ENCODE data around the gene WDR89. TPM values are rescaled to one million over a fixed set of nuclear protein-coding genes. Genes with fewer than 3 reads are reported as not detected.

WDR89 gene
- polyA plus RNA-seq, 1 of the 3 experiments (the other 2 are of a cell fraction), result 2.6 TPM

DNA sequence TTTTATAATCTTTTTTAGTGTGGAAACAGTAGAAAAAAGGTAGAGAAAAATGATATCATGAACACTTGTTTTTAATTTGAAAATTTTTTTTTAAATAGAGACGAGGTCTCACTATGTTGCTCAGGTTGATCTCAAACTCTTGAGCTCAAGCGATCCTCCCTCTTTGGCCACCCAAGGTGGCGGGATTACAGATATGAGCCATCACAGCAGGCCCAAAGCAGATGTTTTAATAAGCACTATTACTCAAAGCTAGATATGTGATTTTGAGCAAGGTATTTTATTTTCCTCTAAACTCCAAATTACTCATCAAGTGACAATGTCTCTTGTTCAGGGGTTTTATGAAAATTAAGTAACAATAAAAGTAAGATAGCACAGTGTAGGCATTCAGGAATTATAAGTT lies 10.7 kb upstream of the WDR89 start:
- H3K4me3 ChIP-seq (ENCODE audit: low read depth in 2 of 2, low read length in 1 of 2), result no peak overlapping the region
- DNase-seq, result no peak
- H3K27ac ChIP-seq (ENCODE audit: low read depth in 2 of 2, low read length in 1 of 2), result no peak overlapping the region
- no peaks in the 10 kb centered on the region for H3K79me2 ChIP-seq (ENCODE audit: insufficient read depth)
- 93% methylated on average over 3 of the region's 3 CpGs for whole genome bisulfite sequencing (ENCODE audit: low lambda C conversion rate)
- H2AFZ ChIP-seq (ENCODE audit: low read depth), result no peak overlapping the region
- peaks cover 5% of the 10 kb centered on the region for H3F3A ChIP-seq (replicated peaks; ENCODE audit: insufficient read depth)
- ChIA-PET POLR2A (no interaction called here), CTCF (interaction anchor here (1.3 kb wide), 1 partner anchor 10 kb away, joined by 4 read pairs; no protein-coding TSS in a partner anchor)
- H4K20me1 ChIP-seq (ENCODE audit: insufficient read depth), result no peaks in the 10 kb centered on the region
- no peaks in the 10 kb centered on the region for H3K36me3 ChIP-seq (replicated peaks in 1 of 2; ENCODE audit: control insufficient read depth in 1 of 2, insufficient read depth in 2 of 2, low read length in 1 of 2)
- H3K27me3 ChIP-seq (ENCODE audit: insufficient read depth), result no peaks in the 10 kb centered on the region
- H3K9me2 ChIP-seq, result no peaks in the 10 kb centered on the region
- no peaks in the 10 kb centered on the region for H3K9me3 ChIP-seq
- H3K9ac ChIP-seq, result no peak overlapping the region
- no peak for TF ChIP-seq GATA2 (CRISPR knock-in tag; IDR thresholded peaks at IDR 0.05)
- TF ChIP-seq, protein P1, sequence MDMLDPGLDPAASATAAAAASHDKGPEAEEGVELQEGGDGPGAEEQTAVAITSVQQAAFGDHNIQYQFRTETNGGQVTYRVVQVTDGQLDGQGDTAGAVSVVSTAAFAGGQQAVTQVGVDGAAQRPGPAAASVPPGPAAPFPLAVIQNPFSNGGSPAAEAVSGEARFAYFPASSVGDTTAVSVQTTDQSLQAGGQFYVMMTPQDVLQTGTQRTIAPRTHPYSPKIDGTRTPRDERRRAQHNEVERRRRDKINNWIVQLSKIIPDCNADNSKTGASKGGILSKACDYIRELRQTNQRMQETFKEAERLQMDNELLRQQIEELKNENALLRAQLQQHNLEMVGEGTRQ (IDR thresholded peaks at IDR 0.05; ENCODE audit: borderline replicate concordance, low read depth, low read length), result no peak
- TF ChIP-seq SMC3 (IDR thresholded peaks at IDR 0.05; ENCODE audit: low read depth, low read length), result no peak
- TF ChIP-seq EP300 (IDR thresholded peaks at IDR 0.05; ENCODE audit: borderline replicate concordance in 1 of 2, low read depth in 1 of 2, low read length in 1 of 2), result no peak
- TF ChIP-seq, protein P2, sequence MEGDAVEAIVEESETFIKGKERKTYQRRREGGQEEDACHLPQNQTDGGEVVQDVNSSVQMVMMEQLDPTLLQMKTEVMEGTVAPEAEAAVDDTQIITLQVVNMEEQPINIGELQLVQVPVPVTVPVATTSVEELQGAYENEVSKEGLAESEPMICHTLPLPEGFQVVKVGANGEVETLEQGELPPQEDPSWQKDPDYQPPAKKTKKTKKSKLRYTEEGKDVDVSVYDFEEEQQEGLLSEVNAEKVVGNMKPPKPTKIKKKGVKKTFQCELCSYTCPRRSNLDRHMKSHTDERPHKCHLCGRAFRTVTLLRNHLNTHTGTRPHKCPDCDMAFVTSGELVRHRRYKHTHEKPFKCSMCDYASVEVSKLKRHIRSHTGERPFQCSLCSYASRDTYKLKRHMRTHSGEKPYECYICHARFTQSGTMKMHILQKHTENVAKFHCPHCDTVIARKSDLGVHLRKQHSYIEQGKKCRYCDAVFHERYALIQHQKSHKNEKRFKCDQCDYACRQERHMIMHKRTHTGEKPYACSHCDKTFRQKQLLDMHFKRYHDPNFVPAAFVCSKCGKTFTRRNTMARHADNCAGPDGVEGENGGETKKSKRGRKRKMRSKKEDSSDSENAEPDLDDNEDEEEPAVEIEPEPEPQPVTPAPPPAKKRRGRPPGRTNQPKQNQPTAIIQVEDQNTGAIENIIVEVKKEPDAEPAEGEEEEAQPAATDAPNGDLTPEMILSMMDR (IDR thresholded peaks at IDR 0.05), result no peak
- no peak for TF ChIP-seq FOXJ3 (CRISPR knock-in tag; IDR thresholded peaks at IDR 0.05)
- TF ChIP-seq MEF2A (IDR thresholded peaks at IDR 0.05; ENCODE audit: borderline replicate concordance, low read depth), result no peak
- TF ChIP-seq, protein P3, sequence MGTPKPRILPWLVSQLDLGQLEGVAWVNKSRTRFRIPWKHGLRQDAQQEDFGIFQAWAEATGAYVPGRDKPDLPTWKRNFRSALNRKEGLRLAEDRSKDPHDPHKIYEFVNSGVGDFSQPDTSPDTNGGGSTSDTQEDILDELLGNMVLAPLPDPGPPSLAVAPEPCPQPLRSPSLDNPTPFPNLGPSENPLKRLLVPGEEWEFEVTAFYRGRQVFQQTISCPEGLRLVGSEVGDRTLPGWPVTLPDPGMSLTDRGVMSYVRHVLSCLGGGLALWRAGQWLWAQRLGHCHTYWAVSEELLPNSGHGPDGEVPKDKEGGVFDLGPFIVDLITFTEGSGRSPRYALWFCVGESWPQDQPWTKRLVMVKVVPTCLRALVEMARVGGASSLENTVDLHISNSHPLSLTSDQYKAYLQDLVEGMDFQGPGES (IDR thresholded peaks at IDR 0.05; ENCODE audit: low read depth, low read length), result no peak
- no peak for TF ChIP-seq RXRA (IDR thresholded peaks at IDR 0.05; ENCODE audit: borderline replicate concordance, low read depth)
- H3K4me2 ChIP-seq, result no peak overlapping the region
- no peaks in the 10 kb centered on the region for H3K4me1 ChIP-seq (ENCODE audit: control insufficient read depth in 1 of 2, insufficient read depth in 2 of 2, low read depth in 1 of 2, low read length in 1 of 2)

DNA sequence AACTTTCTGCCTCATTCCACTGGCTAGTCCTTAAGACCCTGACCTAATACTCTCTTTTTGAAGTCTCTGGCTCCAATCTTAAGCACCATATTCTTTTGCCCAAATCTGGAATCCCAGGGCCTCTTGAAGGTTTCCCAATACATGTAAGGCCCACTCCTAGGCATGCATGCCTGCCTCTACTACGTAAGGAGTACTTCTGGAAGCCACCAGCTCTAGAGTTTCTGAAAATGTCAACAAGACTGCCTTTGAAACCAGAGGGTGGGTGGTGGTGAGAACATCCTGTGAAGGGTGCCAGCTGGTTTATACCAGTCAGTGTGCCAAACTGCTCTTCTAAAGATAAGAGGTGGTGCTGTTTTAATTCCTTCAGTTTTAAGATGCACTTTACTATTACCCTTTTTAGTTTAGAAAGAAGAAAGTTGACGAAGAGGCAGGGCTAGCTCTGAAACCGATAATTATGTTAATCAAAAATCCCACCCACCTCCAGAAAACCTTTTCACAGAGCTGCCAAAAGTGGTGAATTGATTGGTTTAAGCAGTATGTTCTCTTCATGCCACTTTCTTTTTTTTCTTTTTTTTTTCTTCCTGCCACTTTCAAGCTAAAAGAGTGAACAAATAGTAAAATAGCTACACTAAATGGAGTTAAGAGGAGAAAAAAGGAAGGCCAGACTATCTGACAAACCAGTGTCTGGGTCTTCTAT lies 8.7 kb upstream of the WDR89 start:
- 86% methylated on average over 3 of the region's 3 CpGs for WGBS (ENCODE audit: low lambda C conversion rate)
- H2AFZ ChIP-seq (ENCODE audit: low read depth), result no peak overlapping the region
- CTCF ChIA-PET, result no interaction called here
- H3K27ac ChIP-seq (ENCODE audit: low read depth in 2 of 2, low read length in 1 of 2), result no peak overlapping the region
- H3K9me2 ChIP-seq, result no peaks in the 10 kb centered on the region
- H3K9me3 ChIP-seq, result no peaks in the 10 kb centered on the region
- H3K4me2 ChIP-seq, result no peak overlapping the region
- POLR2A ChIA-PET, result interaction anchor here (2.4 kb wide), 1 partner anchor 9 kb away, joined by 7 read pairs; the partner anchor contains the start of gene WDR89
- H3K9ac ChIP-seq, result no peak overlapping the region
- H4K20me1 ChIP-seq (ENCODE audit: insufficient read depth), result no peaks in the 10 kb centered on the region
- H3K27me3 ChIP-seq (ENCODE audit: insufficient read depth), result no peaks in the 10 kb centered on the region
- no peak for DNase-seq
- H3K36me3 ChIP-seq (replicated peaks in 1 of 2; ENCODE audit: control insufficient read depth in 1 of 2, insufficient read depth in 2 of 2, low read length in 1 of 2), result no peaks in the 10 kb centered on the region
- H3F3A ChIP-seq (replicated peaks; ENCODE audit: insufficient read depth), result peaks cover 5% of the 10 kb centered on the region
- no peaks in the 10 kb centered on the region for H3K79me2 ChIP-seq (ENCODE audit: insufficient read depth)
- no peak overlapping the region for H3K4me3 ChIP-seq (ENCODE audit: low read depth in 2 of 2, low read length in 1 of 2)
- no peaks in the 10 kb centered on the region for H3K4me1 ChIP-seq (ENCODE audit: control insufficient read depth in 1 of 2, insufficient read depth in 2 of 2, low read depth in 1 of 2, low read length in 1 of 2)
- no peak for TF ChIP-seq ELF1 (IDR thresholded peaks at IDR 0.05)
- no peak for TF ChIP-seq MEF2A (IDR thresholded peaks at IDR 0.05; ENCODE audit: borderline replicate concordance, low read depth)
- no peak for TF ChIP-seq CHD2 (IDR thresholded peaks at IDR 0.05; ENCODE audit: low read length, partially characterized antibody)
- no peak for TF ChIP-seq POLR2AphosphoS5 (IDR thresholded peaks at IDR 0.05; ENCODE audit: low read depth, low read length)
- TF ChIP-seq, protein P4, sequence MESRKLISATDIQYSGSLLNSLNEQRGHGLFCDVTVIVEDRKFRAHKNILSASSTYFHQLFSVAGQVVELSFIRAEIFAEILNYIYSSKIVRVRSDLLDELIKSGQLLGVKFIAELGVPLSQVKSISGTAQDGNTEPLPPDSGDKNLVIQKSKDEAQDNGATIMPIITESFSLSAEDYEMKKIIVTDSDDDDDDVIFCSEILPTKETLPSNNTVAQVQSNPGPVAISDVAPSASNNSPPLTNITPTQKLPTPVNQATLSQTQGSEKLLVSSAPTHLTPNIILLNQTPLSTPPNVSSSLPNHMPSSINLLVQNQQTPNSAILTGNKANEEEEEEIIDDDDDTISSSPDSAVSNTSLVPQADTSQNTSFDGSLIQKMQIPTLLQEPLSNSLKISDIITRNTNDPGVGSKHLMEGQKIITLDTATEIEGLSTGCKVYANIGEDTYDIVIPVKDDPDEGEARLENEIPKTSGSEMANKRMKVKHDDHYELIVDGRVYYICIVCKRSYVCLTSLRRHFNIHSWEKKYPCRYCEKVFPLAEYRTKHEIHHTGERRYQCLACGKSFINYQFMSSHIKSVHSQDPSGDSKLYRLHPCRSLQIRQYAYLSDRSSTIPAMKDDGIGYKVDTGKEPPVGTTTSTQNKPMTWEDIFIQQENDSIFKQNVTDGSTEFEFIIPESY (IDR thresholded peaks at IDR 0.05; ENCODE audit: borderline replicate concordance, low read depth), result no peak
- no peak for TF ChIP-seq SMC3 (IDR thresholded peaks at IDR 0.05; ENCODE audit: low read depth, low read length)
- TF ChIP-seq RXRA (IDR thresholded peaks at IDR 0.05; ENCODE audit: borderline replicate concordance, low read depth), result no peak
- TF ChIP-seq RCOR1 (IDR thresholded peaks at IDR 0.05; ENCODE audit: low read length), result no peak
- TF ChIP-seq NFIC (IDR thresholded peaks at IDR 0.05; ENCODE audit: borderline replicate concordance), result no peak
- TF ChIP-seq MXI1 (IDR thresholded peaks at IDR 0.05; ENCODE audit: low read depth, low read length), result no peak
- TF ChIP-seq TEAD4 (IDR thresholded peaks at IDR 0.05; ENCODE audit: borderline replicate concordance, insufficient read depth), result no peak
- TF ChIP-seq, protein P2 (IDR thresholded peaks at IDR 0.05), result no peak
- TF ChIP-seq GABPA (IDR thresholded peaks at IDR 0.05; ENCODE audit: low read depth), result no peak

Data from SK-N-SH (cell line).